Loucy (cell line): ENCODE measurements around the gene SUN1.

Experiments used
- H2AFZ ChIP-seq: fragments of 200-600 bp; sonication (generic); 2 replicates; pipeline ENCODE4 v1.6.0; 2016; ENCODE audit warnings: antibody characterized with exemption, mild to moderate bottlenecking, low read length, moderate library complexity
- H3F3A ChIP-seq: fragments of 200-600 bp; 2 replicates; pipeline ENCODE4 v1.6.0; 2016; ENCODE audit warnings: antibody characterized with exemption, low read depth, mild to moderate bottlenecking
- H3K27me3 ChIP-seq: fragments of 200-600 bp; sonication (generic); 2 replicates; pipeline ENCODE4 v1.6.1; 2014; ENCODE audit warnings: low read length, mild to moderate bottlenecking; ENCODE audit not compliant: insufficient read depth, poor library complexity, severe bottlenecking
- H3K36me3 ChIP-seq: fragments of 200-600 bp; sonication (generic); 2 replicates; pipeline ENCODE4 v1.6.1; 2016; ENCODE audit warnings: low read length; ENCODE audit not compliant: insufficient read depth
- H3K4me1 ChIP-seq: fragments of 200-600 bp; sonication (generic); 2 replicates; pipeline ENCODE4 v1.5.1; 2014; ENCODE audit warnings: low read length, mild to moderate bottlenecking; ENCODE audit not compliant: insufficient read depth, poor library complexity, severe bottlenecking
- H3K4me2 ChIP-seq: fragments of 200-600 bp; sonication (generic); 2 replicates; pipeline ENCODE4 v1.6.0; 2014; ENCODE audit warnings: antibody characterized with exemption, low read length, low read depth, mild to moderate bottlenecking; ENCODE audit not compliant: poor library complexity, severe bottlenecking
- H3K4me3 ChIP-seq: fragments of 200-600 bp; sonication (generic); 2 replicates; pipeline ENCODE4 v1.5.1; 2014; ENCODE audit warnings: low read length, mild to moderate bottlenecking, mixed read lengths; ENCODE audit not compliant: poor library complexity, severe bottlenecking
- H3K79me2 ChIP-seq: fragments of 200-600 bp; sonication (generic); 2 replicates; pipeline ENCODE4 v1.6.1; 2014; ENCODE audit warnings: low read length; ENCODE audit not compliant: insufficient read depth
- H3K9ac ChIP-seq: fragments of 200-600 bp; sonication (generic); 2 replicates; pipeline ENCODE4 v1.6.0; 2014; ENCODE audit warnings: mild to moderate bottlenecking, low read depth, low read length, moderate library complexity; ENCODE audit not compliant: poor library complexity, severe bottlenecking
- H3K9me2 ChIP-seq: fragments of 200-600 bp; sonication (generic); replicated peaks from 2 replicates; pipeline ENCODE4 v1.6.1; 2016; ENCODE audit warnings: low read depth, low read length, mixed read lengths
- H3K9me3 ChIP-seq: fragments of 200-600 bp; sonication (generic); 2 replicates; pipeline ENCODE4 v1.6.1; 2014; ENCODE audit warnings: mild to moderate bottlenecking, antibody characterized with exemption, low read length, low read depth; ENCODE audit not compliant: insufficient read depth
- H4K20me1 ChIP-seq: fragments of 200-600 bp; sonication (generic); 2 replicates; pipeline ENCODE4 v1.6.0; 2014; ENCODE audit warnings: antibody characterized with exemption, low read length, mild to moderate bottlenecking; ENCODE audit not compliant: insufficient read depth, poor library complexity, severe bottlenecking
- CTCF ChIP-seq: fragments of 200-600 bp; sonication (generic); conservative IDR thresholded peaks from 2 replicates; pipeline ENCODE4 v1.5.1; 2014; ENCODE audit warnings: mild to moderate bottlenecking, antibody characterized with exemption, low read length
- EZH2phosphoT487 ChIP-seq: fragments of 200-600 bp; IDR thresholded peaks from 2 replicates; pipeline ENCODE4 v1.6.1; 2018; ENCODE audit warnings: antibody characterized with exemption, mild to moderate bottlenecking, moderate library complexity, borderline replicate concordance

The SUN1 gene

DNA sequence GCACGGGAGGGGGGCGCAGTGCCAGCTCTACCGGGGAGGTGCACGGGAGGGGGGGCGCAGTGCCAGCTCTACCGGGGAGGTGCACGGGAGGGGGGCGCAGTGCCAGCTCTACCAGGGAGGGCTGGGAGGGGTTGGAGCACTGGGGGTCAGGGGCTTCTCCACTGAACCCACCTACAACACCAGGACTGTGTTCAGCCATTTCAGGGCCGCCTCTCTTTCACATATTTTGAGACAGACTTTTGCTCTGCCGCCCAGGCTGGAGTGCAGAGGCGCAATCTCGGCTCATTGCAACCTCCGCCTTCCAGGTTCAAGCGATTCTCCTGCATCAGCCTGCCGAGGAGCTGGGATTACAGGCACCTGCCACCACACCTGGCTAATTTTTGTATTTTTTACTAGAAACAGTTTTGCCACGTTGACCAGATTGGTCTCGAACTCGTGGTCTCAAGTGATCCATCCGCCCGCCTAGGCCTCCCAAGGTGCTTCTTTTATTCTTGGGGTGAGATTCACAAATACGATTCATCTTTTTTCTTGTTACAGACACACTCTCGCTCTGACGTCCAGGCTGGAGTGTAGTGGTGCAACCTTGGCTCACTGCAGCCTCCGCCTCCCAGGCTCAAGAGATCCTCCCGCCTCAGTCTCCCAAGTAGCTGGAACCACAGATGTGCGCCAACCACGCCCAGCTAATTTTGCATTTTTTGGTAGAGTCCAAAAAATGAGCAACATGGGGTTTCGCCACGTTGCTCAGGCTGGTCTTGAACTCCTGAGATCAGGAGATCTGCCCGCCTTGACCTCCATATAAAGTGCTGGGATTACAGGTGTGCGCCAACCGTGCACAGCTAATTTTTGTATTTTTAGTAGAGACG is 85.2 kb downstream of the SUN1 start:
- H3K79me2 ChIP-seq: peaks cover 6% of the 10 kb centered on the region; the same call in 1 of the 2 replicates
- H3K9me3 ChIP-seq: no peaks in the 10 kb centered on the region
- H3K4me1 ChIP-seq: peaks cover 23% of the 10 kb centered on the region
- no peaks in the 10 kb centered on the region for H3F3A ChIP-seq
- H4K20me1 ChIP-seq: no peaks in the 10 kb centered on the region
- H3K4me3 ChIP-seq: no peak overlapping the region
- H3K9me2 ChIP-seq: no peaks in the 10 kb centered on the region
- TF ChIP-seq EZH2phosphoT487: no peak
- H3K4me2 ChIP-seq: no peak overlapping the region
- H2AFZ ChIP-seq: no peak overlapping the region
- H3K9ac ChIP-seq: no peak overlapping the region
- H3K36me3 ChIP-seq: no peaks in the 10 kb centered on the region
- no peaks in the 10 kb centered on the region for H3K27me3 ChIP-seq

DNA sequence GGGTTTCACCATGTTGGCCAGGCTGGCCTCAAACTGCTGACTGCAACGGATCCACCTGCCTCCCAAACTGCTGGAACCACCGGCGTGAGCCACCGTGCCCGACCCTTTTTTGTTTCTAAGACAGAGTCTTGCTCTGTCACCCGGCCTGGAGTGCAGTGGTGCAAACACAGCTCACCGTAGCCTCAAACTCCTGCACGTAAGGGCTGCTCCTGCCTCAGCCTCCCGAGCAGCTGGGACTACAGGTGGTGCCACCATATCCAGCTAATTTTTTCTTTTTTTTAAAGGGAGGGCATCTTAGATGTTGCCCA is 85.8 kb downstream of the SUN1 start:
- H3K9me2 ChIP-seq: no peaks in the 10 kb centered on the region
- H3K4me1 ChIP-seq: peaks cover 27% of the 10 kb centered on the region
- peaks cover 6% of the 10 kb centered on the region; the same call in 1 of the 2 replicates for H3K79me2 ChIP-seq
- TF ChIP-seq CTCF (no peak), EZH2phosphoT487 (no peak)
- no peak overlapping the region for H3K4me3 ChIP-seq
- H4K20me1 ChIP-seq: no peaks in the 10 kb centered on the region
- no peak overlapping the region for H3K4me2 ChIP-seq
- no peaks in the 10 kb centered on the region for H3K36me3 ChIP-seq
- no peaks in the 10 kb centered on the region for H3F3A ChIP-seq
- H3K9ac ChIP-seq: no peak overlapping the region
- no peaks in the 10 kb centered on the region for H3K9me3 ChIP-seq
- H2AFZ ChIP-seq: no peak overlapping the region
- no peaks in the 10 kb centered on the region for H3K27me3 ChIP-seq

- Histone ChIP-seq H3K9ac (no peak overlapping the region), H3K27me3 (no peaks in the 10 kb centered on the region), H3K79me2 (peaks cover 6% of the 10 kb centered on the region; the same call in 1 of the 2 replicates), H3K4me1 (peaks cover 29% of the 10 kb centered on the region), H3K36me3 (no peaks in the 10 kb centered on the region), H3K4me2 (no peak overlapping the region), H3K9me2 (no peaks in the 10 kb centered on the region), H4K20me1 (no peaks in the 10 kb centered on the region), H2AFZ (no peak overlapping the region), H3F3A (no peaks in the 10 kb centered on the region), H3K4me3 (no peak overlapping the region), H3K9me3 (no peaks in the 10 kb centered on the region)
- TF ChIP-seq CTCF (no peak), EZH2phosphoT487 (no peak)
Observed at GRCh38 chr7:918441-919113, 86.3 kb downstream of the SUN1 start.
